G401.6 (cell line): ENCODE measurements around the gene USB1.
"Not testable (repeated sequence)": the region's sequence is repeated elsewhere in the genome, so short reads cannot be mapped to it uniquely, and the experiment has no call there.

Source experiments
- FAIRE-seq: peaks from 2 replicates; lab custom pipeline; 2012; peaks lifted over from hg19 to GRCh38; lab: Jason Lieb, UNC

USB1 gene

GRCh38 chr16:57995721-57996405 lies 5.3 kb upstream of the USB1 start:
- FAIRE-seq = no peak

DNA sequence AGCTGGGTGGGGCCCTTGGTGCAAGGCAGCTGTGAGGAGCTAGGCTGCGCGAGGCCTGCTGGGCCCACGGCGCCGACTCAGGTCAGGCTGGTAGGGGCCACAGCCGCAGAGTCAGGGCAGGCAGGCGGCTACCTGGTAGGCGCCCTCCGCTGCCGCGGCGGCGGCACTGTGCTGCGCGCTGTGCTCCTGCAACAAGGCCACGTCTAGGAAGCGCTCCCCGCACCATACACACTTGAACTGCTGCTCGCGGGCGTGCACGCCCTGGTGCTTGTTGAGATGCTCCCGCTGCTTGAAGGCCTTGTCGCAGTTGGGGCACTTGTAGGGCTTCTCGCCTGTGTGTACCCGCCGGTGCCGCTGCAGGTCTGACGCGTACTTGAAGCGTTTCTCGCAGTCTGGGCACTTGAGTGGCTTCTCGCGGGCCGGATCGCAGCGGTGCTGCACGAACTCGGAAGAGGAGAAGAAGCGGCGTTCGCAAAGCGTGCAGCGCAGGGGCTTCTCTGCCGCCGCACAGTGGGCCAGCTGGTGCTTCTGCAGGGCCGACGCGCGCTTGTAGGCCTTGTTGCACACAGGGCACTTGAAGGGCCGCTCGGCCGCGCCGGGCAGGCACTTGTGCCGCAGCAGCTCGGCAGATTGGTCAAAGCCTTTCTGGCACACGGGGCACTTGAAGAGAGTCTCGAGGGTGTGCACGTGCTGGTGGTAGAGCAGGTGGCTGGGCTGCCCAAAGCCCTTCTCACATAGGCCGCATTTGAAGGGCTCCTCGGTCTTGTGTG lies 4.6 kb upstream of the USB1 start:
- FAIRE-seq = no peak

DNA sequence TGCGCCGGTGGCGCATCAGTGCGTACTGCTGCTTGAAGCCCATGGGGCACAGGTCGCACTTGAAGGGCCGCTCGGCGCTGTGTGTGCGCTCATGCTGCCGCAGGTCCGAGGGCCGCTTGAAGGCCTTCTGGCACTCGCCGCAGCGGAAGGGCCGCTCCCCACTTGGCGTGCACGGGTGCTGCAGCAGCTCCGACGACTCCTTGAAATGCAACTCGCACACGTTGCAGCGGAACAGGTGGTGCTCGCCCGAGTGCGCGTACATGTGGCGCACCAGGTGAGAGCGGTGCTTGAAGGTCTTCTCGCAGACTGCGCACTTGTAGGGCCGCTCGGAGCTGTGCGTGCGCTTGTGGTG lies 4.1 kb upstream of the USB1 start:
- no peak for FAIRE-seq

- no peak for FAIRE-seq
Measured at GRCh38 chr16:57997528-57998265, 3.5 kb upstream of the USB1 start.

- FAIRE-seq = no peak
Measured at GRCh38 chr16:57998486-57998885, 2.7 kb upstream of the USB1 start.

DNA sequence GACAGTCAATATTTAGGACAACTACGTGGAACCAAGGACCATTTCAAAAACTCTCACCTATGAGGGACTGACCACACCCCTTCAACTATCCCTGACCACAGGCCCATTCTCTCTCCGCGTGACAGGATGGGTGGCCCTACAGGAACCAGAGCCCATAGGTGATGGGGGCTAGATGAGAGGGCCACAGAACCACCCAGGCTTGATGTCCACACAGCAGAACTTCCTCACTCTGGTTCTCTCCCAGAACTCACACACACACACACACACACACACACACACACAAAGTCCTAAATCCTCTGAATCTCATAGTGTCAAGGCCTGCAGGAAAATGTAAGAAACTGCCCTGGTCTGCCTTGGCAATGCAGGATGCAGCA lies 2.2 kb upstream of the USB1 start:
- FAIRE-seq = no peak

GRCh38 chr16:57999366-57999970 lies 1.7 kb upstream of the USB1 start:
- no peak for FAIRE-seq

GRCh38 chr16:57999971-58000705 lies 1.1 kb upstream of the USB1 start, which contains the start of gene ZNF319:
TSS of gene ZNF319 (minus strand) at chr16:58000672. CDS start at chr16:57998265, 2,407 bp downstream.
- no peak for FAIRE-seq

- FAIRE-seq = no peak
Measured at GRCh38 chr16:58001781-58002415, 691 bp downstream of the USB1 start.

- FAIRE-seq = no peak
Measured at GRCh38 chr16:58002416-58002800, 1.2 kb downstream of the USB1 start.

DNA sequence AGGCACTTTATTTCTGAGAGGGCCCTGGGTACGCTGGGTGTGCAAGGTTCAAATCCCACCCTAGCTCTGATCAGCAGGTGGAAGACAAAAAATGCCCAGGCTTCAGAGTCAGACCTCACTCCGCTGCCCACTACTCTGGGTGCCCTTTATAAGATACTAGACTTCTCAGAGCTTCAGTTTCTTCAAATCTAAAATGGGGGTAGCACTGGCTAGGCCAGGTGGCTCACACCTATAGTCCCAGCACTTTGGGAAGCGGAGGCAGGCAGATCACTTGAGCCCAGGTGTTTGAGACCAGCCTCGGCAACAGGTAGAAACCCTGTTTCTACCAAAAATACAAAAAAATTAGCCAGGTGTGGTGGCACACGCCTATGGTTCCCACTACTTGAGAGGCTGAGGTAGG lies 1.7 kb downstream of the USB1 start:
- no peak for FAIRE-seq

GRCh38 chr16:58004736-58005135 lies 3.5 kb downstream of the USB1 start:
- FAIRE-seq = not testable (repeated sequence)

GRCh38 chr16:58009856-58010416 lies 8.7 kb downstream of the USB1 start:
- FAIRE-seq = no peak

GRCh38 chr16:58010886-58011285 lies 9.7 kb downstream of the USB1 start:
- no peak for FAIRE-seq

GRCh38 chr16:58011652-58012051 lies 10.4 kb downstream of the USB1 start:
- FAIRE-seq = no peak

- FAIRE-seq = no peak
Measured at GRCh38 chr16:58012481-58012880, 11.3 kb downstream of the USB1 start.

DNA sequence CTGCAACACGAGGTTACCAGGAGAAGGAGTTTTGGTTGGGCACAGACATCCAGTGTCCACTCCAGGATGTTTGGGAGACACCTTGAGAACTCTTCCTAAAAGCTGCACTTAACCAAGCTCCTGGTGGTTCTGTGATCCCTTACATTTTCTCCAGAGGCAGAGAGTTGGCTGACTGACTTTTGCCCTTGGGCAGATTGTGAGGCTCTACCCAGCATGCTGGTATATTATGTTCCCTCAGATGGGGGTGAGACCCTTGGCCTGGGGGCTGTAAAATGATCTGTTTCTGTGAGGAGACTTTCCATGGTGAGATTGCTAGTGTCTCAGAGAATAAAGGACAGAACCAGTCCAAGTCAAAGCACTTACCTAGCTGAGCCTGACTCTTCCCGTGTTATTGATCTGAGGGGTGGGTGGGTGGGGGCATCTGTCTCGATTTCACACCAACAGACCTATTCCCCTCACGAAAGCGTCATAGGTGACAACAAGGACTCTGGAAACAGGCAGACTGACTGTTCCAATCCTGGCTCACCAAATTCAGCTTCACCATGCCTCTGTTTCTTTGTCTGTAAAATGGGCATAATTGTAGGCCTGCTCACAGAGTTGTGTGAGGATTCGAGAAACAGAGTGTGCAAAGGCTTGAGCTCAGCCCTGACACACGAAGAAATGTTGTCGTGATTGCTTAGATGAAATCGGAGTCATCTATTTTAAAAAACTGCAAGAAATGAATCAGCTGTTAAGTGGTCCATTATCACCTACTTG lies 12.2 kb downstream of the USB1 start:
- FAIRE-seq = no peak

- FAIRE-seq = no peak
Measured at GRCh38 chr16:58016840-58017446, 15.7 kb downstream of the USB1 start.

DNA sequence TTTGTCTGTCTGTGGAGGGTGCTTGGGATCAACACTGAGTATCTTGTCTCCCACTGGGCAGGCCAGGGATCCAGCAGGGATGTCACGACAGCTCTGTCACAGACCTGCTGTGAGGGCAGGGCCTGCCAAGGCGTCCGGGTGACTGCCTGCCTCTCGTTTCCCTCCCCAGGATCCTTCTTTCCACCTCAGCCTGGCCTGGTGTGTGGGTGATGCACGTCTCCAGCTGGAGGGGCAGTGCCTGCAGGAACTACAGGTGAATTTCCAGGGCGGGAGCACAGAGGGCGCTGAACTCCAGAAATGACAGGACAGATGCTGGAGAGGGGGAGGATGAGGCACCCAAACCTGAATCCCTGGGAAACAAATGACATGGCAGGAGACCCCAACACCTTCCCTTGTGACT lies 17.6 kb downstream of the USB1 start:
- no peak for FAIRE-seq

GRCh38 chr16:58019866-58020538 lies 18.8 kb downstream of the USB1 start:
- no peak for FAIRE-seq
